Stomach (tissue), 9 donors: ENCODE data around the gene PACS2. TPM values are rescaled to one million over a fixed set of nuclear protein-coding genes. Genes with fewer than 3 reads are reported as not detected.

Source experiments
- DNase-seq, 2 donors: peaks; one replicate each; pipeline versions ENCODE4 v3.0.0 to v3.0.0-alpha.2; 2013 to 2019
- H3K27ac ChIP-seq, 5 donors: fragments of 200-600 bp in 4 of 5; sonication (generic) in 4 of 5; one replicate each; pipeline ENCODE4 v1.5.1; 2013 to 2019; ENCODE audit warnings: mild to moderate bottlenecking in 1 of 5, moderate library complexity in 1 of 5
- H3K27me3 ChIP-seq, 3 donors: fragments of 200-600 bp; sonication (generic); one replicate each; pipeline ENCODE4 v1.5.1; 2017 to 2019; ENCODE audit warnings: mixed run types in 1 of 3
- H3K36me3 ChIP-seq, 4 donors: fragments of 200-600 bp; sonication (generic); 1 replicate in 3 of 4; 2 replicates in 1 of 4; pipeline ENCODE4 v1.5.1; 2016 to 2019
- H3K4me1 ChIP-seq, 4 donors: fragments of 200-600 bp; sonication (generic); one replicate each; pipeline ENCODE4 v1.5.1; 2016 to 2019
- H3K4me3 ChIP-seq, 4 donors: fragments of 200-600 bp; sonication (generic) in 3 of 4; one replicate each; pipeline ENCODE4 v1.5.1; 2016 to 2019; ENCODE audit warnings: mild to moderate bottlenecking in 1 of 4
- H3K9me3 ChIP-seq, 4 donors: fragments of 200-600 bp; sonication (generic); one replicate each; pipeline ENCODE4 v1.5.1; 2016 to 2019
- CTCF ChIP-seq, 7 experiments: fragments of 450-650 bp in 4 of 7; fragments of 200-600 bp in 3 of 7; sonication (generic) in 3 of 7; IDR thresholded peaks; one replicate each; pipeline ENCODE4 v1.5.1; 2016 to 2019; ENCODE audit warnings: antibody characterized with exemption in 7 of 7, control low read depth in 2 of 7, mild to moderate bottlenecking in 1 of 7
- EP300 ChIP-seq: sonication (generic); formaldehyde crosslinking; IDR thresholded peaks from one replicate; pipeline ENCODE4 v1.6.1; 2017; ENCODE audit warnings: antibody characterized with exemption
- POLR2A ChIP-seq, 4 donors: fragments of 450-650 bp; IDR thresholded peaks; one replicate each; pipeline ENCODE4 v1.6.1; 2016; ENCODE audit warnings: antibody characterized with exemption in 4 of 4, control low read depth in 2 of 4, mild to moderate bottlenecking in 1 of 4, moderate library complexity in 1 of 4
- POLR2AphosphoS5 ChIP-seq, 3 donors: sonication (generic); formaldehyde crosslinking; IDR thresholded peaks; one replicate each; pipeline ENCODE4 v1.6.1; 2016; ENCODE audit warnings: antibody characterized with exemption in 3 of 3
- WGBS, 5 donors: extraction: QIAGEN DNeasy Blood & Tissue Kit in 3 of 5; methylation state at CpG; one replicate each; pipeline versions ENCODE4 v1.1.5 to v1.1.7; 2013 to 2018; 5-methylcytosine and 5-hydroxymethylcytosine counted together
- intact Hi-C: fragments of 100-400 bp; cut with DNase I; formaldehyde crosslinking; loops from one replicate; pipeline ENCODE4 v1.15.1; 2023; ENCODE audit warnings: low total_unique reads
- polyA plus RNA-seq, 3 donors: library from polyadenylated mRNA; stranded (reverse); fragments of 200-250 nt; gene quantifications; one replicate each; pipeline ENCODE4 v1.2.3, GENCODE V29; 2013
- total RNA-seq, 5 donors: library from RNA; depleted of rRNA; stranded (reverse); fragments of >200 nt; gene quantifications; one replicate each; pipeline versions ENCODE4 v1.1.0 to v1.2.3, GENCODE V29; 2014 to 2016
- donor health status: healthy with polysubstance abuse.
- donor health status: Bipolar disorder and iron deficiency.
- donor health status: healthy.

PACS2 gene
- total and polyA plus RNA-seq, 8 donors: 23.4 to 209 (median 48.8) TPM

- no peak for TF ChIP-seq POLR2AphosphoS5 (IDR thresholded peaks at IDR 0.05)
- TF ChIP-seq POLR2A (IDR thresholded peaks at IDR 0.05): no peak
- TF ChIP-seq EP300: no peak
- TF ChIP-seq CTCF (IDR thresholded peaks at IDR 0.05): no peak
- H3K4me1 ChIP-seq: peaks cover 13 to 90% (median 42%) of the 10 kb centered on the region in 4 donors
- DNase-seq: no peak
- H3K4me3 ChIP-seq: no peak overlapping the region
- intact Hi-C loops: no loop called here
- H3K27me3 ChIP-seq: no peaks in the 10 kb centered on the region
- no peak overlapping the region for H3K27ac ChIP-seq
- 82 to 92% (median 86%) methylated on average over 21 to 33 of the region's 33 CpGs for WGBS, 5 donors
- H3K9me3 ChIP-seq: no peaks in the 10 kb centered on the region
- H3K36me3 ChIP-seq: no peaks in the 10 kb centered on the region
These were observed 21.4 kb downstream of the PACS2 start for GRCh38 chr14:105335735-105336476.

GRCh38 chr14:105336477-105337287 is 22.1 kb downstream of the PACS2 start:
- H3K36me3 ChIP-seq: no peaks in the 10 kb centered on the region
- no peak for DNase-seq
- no peak overlapping the region for H3K27ac ChIP-seq
- WGBS, 5 donors: 92 to 97% (median 96%) methylated on average over 24 to 26 of the region's 26 CpGs
- TF ChIP-seq EP300: no peak
- no peak for TF ChIP-seq CTCF (IDR thresholded peaks at IDR 0.05)
- no peaks in the 10 kb centered on the region for H3K9me3 ChIP-seq
- H3K27me3 ChIP-seq: no peaks in the 10 kb centered on the region
- intact Hi-C loops: no loop called here
- H3K4me1 ChIP-seq: peaks cover 13 to 92% (median 46%) of the 10 kb centered on the region in 4 donors
- H3K4me3 ChIP-seq: no peak overlapping the region

- peaks cover 13 to 93% (median 47%) of the 10 kb centered on the region in 4 donors for H3K4me1 ChIP-seq
- 86 to 94% (median 91%) methylated on average over 6 of the region's 6 CpGs for WGBS, 5 donors
- TF ChIP-seq CTCF (IDR thresholded peaks at IDR 0.05) (no peak), EP300 (no peak), POLR2A (IDR thresholded peaks at IDR 0.05) (no peak), POLR2AphosphoS5 (IDR thresholded peaks at IDR 0.05) (no peak)
- H3K36me3 ChIP-seq: no peaks in the 10 kb centered on the region
- no peaks in the 10 kb centered on the region for H3K9me3 ChIP-seq
- H3K4me3 ChIP-seq: no peak overlapping the region
- H3K27me3 ChIP-seq: no peaks in the 10 kb centered on the region
- DNase-seq: no peak
- H3K27ac ChIP-seq: peak overlapping the region in 3 of 5 donors; percentile 4 to 31 (median 18)
- intact Hi-C loops: no loop called here
These were observed 22.9 kb downstream of the PACS2 start for GRCh38 chr14:105337433-105337832.

- DNase-seq: peak; percentile 55 to 63
- 61 to 80% (median 71%) methylated on average over 4 to 18 of the region's 18 CpGs for WGBS, 5 donors
- no peaks in the 10 kb centered on the region for H3K36me3 ChIP-seq
- intact Hi-C loops: no loop called here
- peaks cover 10 to 95% (median 48%) of the 10 kb centered on the region in 4 donors for H3K4me1 ChIP-seq
- TF ChIP-seq EP300 (no peak), POLR2A (IDR thresholded peaks at IDR 0.05) (no peak), POLR2AphosphoS5 (IDR thresholded peaks at IDR 0.05) (no peak), CTCF (IDR thresholded peaks at IDR 0.05) (no peak)
- H3K9me3 ChIP-seq: no peaks in the 10 kb centered on the region
- H3K27ac ChIP-seq: peak overlapping the region in 4 of 5 donors; percentile 4 to 55 (median 26)
- no peak overlapping the region for H3K4me3 ChIP-seq
- H3K27me3 ChIP-seq: no peaks in the 10 kb centered on the region
These were observed 23.6 kb downstream of the PACS2 start for GRCh38 chr14:105337966-105338741.
